ENCODE results near the gene FYN.

The FYN gene

GRCh38 chr6:111880181-111880888, 7.1 kb upstream of the FYN start:
- no peak for FAIRE-seq

GRCh38 chr6:111875741-111876140, 2.5 kb upstream of the FYN start:
- no peak for FAIRE-seq

GRCh38 chr6:111874025-111874415, 768 bp upstream of the FYN start:
- FAIRE-seq: no peak

- no peak for FAIRE-seq
Measured at GRCh38 chr6:111872401-111873177, 663 bp downstream of the FYN start.

GRCh38 chr6:111871725-111872400, 1.4 kb downstream of the FYN start:
- no peak for FAIRE-seq

- no peak for FAIRE-seq
Measured at GRCh38 chr6:111871207-111871606, 2.0 kb downstream of the FYN start.

GRCh38 chr6:111870742-111871064, 2.5 kb downstream of the FYN start:
- no peak for FAIRE-seq

- no peak for FAIRE-seq
Measured at GRCh38 chr6:111870051-111870741, 3.1 kb downstream of the FYN start.

GRCh38 chr6:111866857-111867256, 6.4 kb downstream of the FYN start:
- no peak for FAIRE-seq

GRCh38 chr6:111865909-111866546, 7.2 kb downstream of the FYN start:
- no peak for FAIRE-seq

- no peak for FAIRE-seq
Measured at GRCh38 chr6:111865049-111865585, 8.1 kb downstream of the FYN start.

- no peak for FAIRE-seq
Measured at GRCh38 chr6:111864138-111865048, 8.9 kb downstream of the FYN start.

- FAIRE-seq: no peak
Measured at GRCh38 chr6:111862741-111863140, 10.5 kb downstream of the FYN start.

- no peak for FAIRE-seq
Measured at GRCh38 chr6:111862314-111862713, 10.9 kb downstream of the FYN start.

GRCh38 chr6:111861431-111861885, 11.8 kb downstream of the FYN start:
- FAIRE-seq: no peak

GRCh38 chr6:111858347-111858746, 14.9 kb downstream of the FYN start:
- no peak for FAIRE-seq

GRCh38 chr6:111857674-111858337, 15.4 kb downstream of the FYN start:
- FAIRE-seq: no peak

- no peak for FAIRE-seq
Measured at GRCh38 chr6:111855753-111856152, 17.5 kb downstream of the FYN start.

GRCh38 chr6:111854683-111855082, 18.6 kb downstream of the FYN start:
- FAIRE-seq: no peak

GRCh38 chr6:111852725-111853124, 20.5 kb downstream of the FYN start:
- FAIRE-seq: no peak
